ENCODE data around the gene IGFN1.

IGFN1 gene

DNA sequence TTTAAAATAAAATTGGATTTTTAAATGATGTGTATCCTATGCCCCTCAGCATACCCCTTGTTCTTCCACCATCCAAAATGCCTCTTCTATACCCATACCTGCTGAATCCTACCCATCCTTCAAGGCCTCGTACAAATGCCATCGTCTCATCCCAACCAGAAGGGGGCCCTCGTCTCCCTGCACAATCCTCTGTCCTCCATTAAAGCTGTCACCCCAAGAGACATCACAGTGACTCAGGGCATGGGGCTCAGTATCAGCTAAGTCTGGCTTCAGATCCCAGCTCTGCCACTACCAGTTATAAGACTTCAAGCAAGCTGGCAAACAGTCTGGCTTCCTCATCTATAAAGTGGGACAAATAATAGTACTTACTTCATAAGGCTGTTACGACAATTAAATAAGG is 23.8 kb downstream of the IGFN1 start:
- H3K27ac Mint-ChIP-seq: no peak overlapping the region
- no peak for DNase-seq
- H3K9me3 Mint-ChIP-seq: no peaks in the 10 kb centered on the region
- ATAC-seq: peak; percentile 44
- peaks cover 18% of the 10 kb centered on the region for H3K27me3 Mint-ChIP-seq
- no peaks in the 10 kb centered on the region for H3K4me1 Mint-ChIP-seq
- H3K4me3 Mint-ChIP-seq: no peak overlapping the region
- H3K36me3 Mint-ChIP-seq (ENCODE audit: low read depth): no peaks in the 10 kb centered on the region

DNA sequence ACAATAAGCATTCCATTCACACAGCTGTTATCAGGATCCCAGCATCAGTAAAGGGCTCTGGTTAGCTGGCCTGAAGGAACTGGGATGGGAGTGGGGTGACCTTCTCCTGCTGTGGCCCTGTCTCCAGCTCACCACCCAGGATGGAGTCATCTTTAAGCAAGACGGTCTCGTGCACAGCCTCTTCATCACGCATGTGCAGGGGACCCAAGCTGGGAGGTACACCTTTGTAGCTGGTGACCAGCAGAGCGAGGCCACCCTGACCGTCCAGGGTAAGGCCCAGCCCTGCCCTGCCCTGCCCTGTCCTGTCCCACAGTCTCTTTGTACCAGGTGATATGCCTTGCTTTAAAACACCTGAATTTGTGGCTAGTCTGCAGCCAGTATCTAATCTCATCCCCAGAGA is 24.3 kb downstream of the IGFN1 start:
- no peak for ATAC-seq
- Mint-ChIP-seq H3K27me3 (peaks cover 15% of the 10 kb centered on the region), H3K4me3 (no peak overlapping the region), H3K4me1 (no peaks in the 10 kb centered on the region), H3K9me3 (no peaks in the 10 kb centered on the region), H3K27ac (no peak overlapping the region), H3K36me3 (ENCODE audit: low read depth) (no peaks in the 10 kb centered on the region)
- DNase-seq: no peak

GRCh38 chr1:201215531-201216357 is 25.1 kb downstream of the IGFN1 start:
- Mint-ChIP-seq H3K4me3 (no peak overlapping the region), H3K4me1 (no peaks in the 10 kb centered on the region), H3K27ac (no peak overlapping the region), H3K27me3 (peaks cover 14% of the 10 kb centered on the region), H3K9me3 (no peaks in the 10 kb centered on the region), H3K36me3 (ENCODE audit: low read depth) (no peaks in the 10 kb centered on the region)
- no peak for ATAC-seq
- no peak for DNase-seq

- no peak overlapping the region for H3K4me3 Mint-ChIP-seq
- no peaks in the 10 kb centered on the region for H3K9me3 Mint-ChIP-seq
- H3K27ac Mint-ChIP-seq: no peak overlapping the region
- ATAC-seq: no peak
- no peaks in the 10 kb centered on the region for H3K36me3 Mint-ChIP-seq (ENCODE audit: low read depth)
- peaks cover 7% of the 10 kb centered on the region for H3K27me3 Mint-ChIP-seq
- DNase-seq: no peak
- H3K4me1 Mint-ChIP-seq: no peaks in the 10 kb centered on the region
These were observed 25.9 kb downstream of the IGFN1 start for GRCh38 chr1:201216395-201217085.

DNA sequence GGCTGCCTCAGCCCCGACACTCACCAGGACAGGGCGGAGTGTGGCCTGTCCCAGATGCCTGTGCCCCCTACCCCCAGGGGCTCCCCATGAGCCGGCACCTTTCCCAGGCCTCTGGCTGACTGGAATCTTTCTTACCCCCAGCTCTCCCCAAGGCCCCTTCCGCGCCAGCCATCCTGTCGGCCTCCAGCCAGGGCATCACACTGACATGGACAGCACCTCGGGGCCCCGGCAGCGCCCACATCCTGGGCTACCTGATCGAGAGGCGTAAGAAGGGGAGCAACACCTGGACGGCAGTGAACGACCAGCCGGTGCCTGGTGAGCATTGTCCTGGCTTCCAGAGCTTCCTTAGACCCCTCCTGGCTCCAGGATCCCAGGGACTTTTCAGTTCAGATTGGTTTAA is 26.5 kb downstream of the IGFN1 start:
- ATAC-seq (no peak), DNase-seq (no peak)
- no peaks in the 10 kb centered on the region for H3K36me3 Mint-ChIP-seq (ENCODE audit: low read depth)

GRCh38 chr1:201217851-201218250 is 27.2 kb downstream of the IGFN1 start:
- no peak for ATAC-seq
- Mint-ChIP-seq H3K27ac (no peak overlapping the region), H3K27me3 (no peaks in the 10 kb centered on the region), H3K4me3 (no peak overlapping the region), H3K9me3 (no peaks in the 10 kb centered on the region), H3K4me1 (no peaks in the 10 kb centered on the region), H3K36me3 (ENCODE audit: low read depth) (no peaks in the 10 kb centered on the region)
- no peak for DNase-seq

More for the DNA sequence above, 26.5 kb downstream of the IGFN1 start:
- no peak overlapping the region for H3K27ac Mint-ChIP-seq
- H3K4me1 Mint-ChIP-seq: no peaks in the 10 kb centered on the region
- H3K9me3 Mint-ChIP-seq: no peaks in the 10 kb centered on the region
- H3K4me3 Mint-ChIP-seq: no peak overlapping the region
- peaks cover 3% of the 10 kb centered on the region for H3K27me3 Mint-ChIP-seq

- H3K9me3 Mint-ChIP-seq: no peaks in the 10 kb centered on the region
- no peak overlapping the region for H3K4me3 Mint-ChIP-seq
- H3K27me3 Mint-ChIP-seq: no peaks in the 10 kb centered on the region
- DNase-seq: no peak
- no peaks in the 10 kb centered on the region for H3K4me1 Mint-ChIP-seq
- no peak overlapping the region for H3K27ac Mint-ChIP-seq
- no peaks in the 10 kb centered on the region for H3K36me3 Mint-ChIP-seq (ENCODE audit: low read depth)
- ATAC-seq: no peak
These were observed 27.8 kb downstream of the IGFN1 start for GRCh38 chr1:201218409-201218808.

GRCh38 chr1:201219481-201220387 is 29.1 kb downstream of the IGFN1 start:
- Mint-ChIP-seq H3K9me3 (no peaks in the 10 kb centered on the region), H3K36me3 (ENCODE audit: low read depth) (no peaks in the 10 kb centered on the region), H3K4me1 (no peaks in the 10 kb centered on the region), H3K27me3 (no peaks in the 10 kb centered on the region), H3K4me3 (no peak overlapping the region), H3K27ac (no peak overlapping the region)
- ATAC-seq (no peak), DNase-seq (no peak)

- Mint-ChIP-seq H3K27ac (no peak overlapping the region), H3K36me3 (ENCODE audit: low read depth) (no peaks in the 10 kb centered on the region), H3K27me3 (no peaks in the 10 kb centered on the region), H3K9me3 (no peaks in the 10 kb centered on the region), H3K4me1 (no peaks in the 10 kb centered on the region), H3K4me3 (no peak overlapping the region)
- DNase-seq (no peak), ATAC-seq (no peak)
These were observed 29.7 kb downstream of the IGFN1 start for GRCh38 chr1:201220388-201220715.

DNA sequence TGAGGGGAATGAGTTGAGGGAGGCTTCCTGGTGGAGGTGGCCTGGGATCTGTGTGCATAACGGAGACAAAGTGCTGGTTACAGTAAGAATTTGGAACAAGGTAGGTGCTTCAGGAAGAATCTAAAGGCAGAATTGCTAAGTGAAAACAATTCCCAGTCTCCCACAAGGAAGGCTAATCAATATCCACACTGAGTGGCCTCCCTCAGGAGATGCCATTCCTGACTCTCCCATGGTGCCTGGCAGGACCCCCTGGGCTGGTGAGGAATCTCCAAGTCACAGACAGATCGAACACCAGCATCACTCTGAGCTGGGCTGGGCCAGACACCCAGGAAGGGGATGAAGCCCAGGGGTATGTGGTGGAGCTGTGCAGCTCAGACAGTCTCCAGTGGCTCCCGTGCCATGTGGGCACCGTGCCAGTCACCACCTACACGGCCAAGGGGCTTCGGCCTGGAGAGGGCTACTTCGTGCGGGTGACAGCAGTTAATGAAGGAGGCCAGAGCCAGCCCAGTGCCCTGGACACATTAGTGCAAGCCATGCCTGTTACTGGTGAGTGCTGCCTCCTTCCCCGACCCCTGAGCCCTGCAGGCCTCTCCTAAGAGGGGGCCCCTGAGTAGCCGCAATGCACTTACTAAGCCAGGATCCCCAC is 30.7 kb downstream of the IGFN1 start:
- Mint-ChIP-seq H3K27ac (no peak overlapping the region), H3K4me3 (no peak overlapping the region), H3K27me3 (no peaks in the 10 kb centered on the region), H3K4me1 (no peaks in the 10 kb centered on the region), H3K36me3 (ENCODE audit: low read depth) (no peaks in the 10 kb centered on the region), H3K9me3 (no peaks in the 10 kb centered on the region)
- DNase-seq (no peak), ATAC-seq (no peak)

- DNase-seq: no peak
- H3K36me3 Mint-ChIP-seq (ENCODE audit: low read depth): no peaks in the 10 kb centered on the region
- no peak for ATAC-seq
- H3K4me3 Mint-ChIP-seq: no peak overlapping the region
- H3K27ac Mint-ChIP-seq: no peak overlapping the region
- H3K9me3 Mint-ChIP-seq: no peaks in the 10 kb centered on the region
- no peaks in the 10 kb centered on the region for H3K4me1 Mint-ChIP-seq
- no peaks in the 10 kb centered on the region for H3K27me3 Mint-ChIP-seq
These were observed 31.5 kb downstream of the IGFN1 start for GRCh38 chr1:201222125-201222524.

GRCh38 chr1:201223852-201224665 is 33.4 kb downstream of the IGFN1 start:
- H3K4me3 Mint-ChIP-seq: no peak overlapping the region
- H3K27ac Mint-ChIP-seq: no peak overlapping the region
- no peaks in the 10 kb centered on the region for H3K9me3 Mint-ChIP-seq
- ATAC-seq (no peak), DNase-seq (no peak)
- H3K27me3 Mint-ChIP-seq: peaks cover 6% of the 10 kb centered on the region
- H3K36me3 Mint-ChIP-seq (ENCODE audit: low read depth): no peaks in the 10 kb centered on the region
- no peaks in the 10 kb centered on the region for H3K4me1 Mint-ChIP-seq

DNA sequence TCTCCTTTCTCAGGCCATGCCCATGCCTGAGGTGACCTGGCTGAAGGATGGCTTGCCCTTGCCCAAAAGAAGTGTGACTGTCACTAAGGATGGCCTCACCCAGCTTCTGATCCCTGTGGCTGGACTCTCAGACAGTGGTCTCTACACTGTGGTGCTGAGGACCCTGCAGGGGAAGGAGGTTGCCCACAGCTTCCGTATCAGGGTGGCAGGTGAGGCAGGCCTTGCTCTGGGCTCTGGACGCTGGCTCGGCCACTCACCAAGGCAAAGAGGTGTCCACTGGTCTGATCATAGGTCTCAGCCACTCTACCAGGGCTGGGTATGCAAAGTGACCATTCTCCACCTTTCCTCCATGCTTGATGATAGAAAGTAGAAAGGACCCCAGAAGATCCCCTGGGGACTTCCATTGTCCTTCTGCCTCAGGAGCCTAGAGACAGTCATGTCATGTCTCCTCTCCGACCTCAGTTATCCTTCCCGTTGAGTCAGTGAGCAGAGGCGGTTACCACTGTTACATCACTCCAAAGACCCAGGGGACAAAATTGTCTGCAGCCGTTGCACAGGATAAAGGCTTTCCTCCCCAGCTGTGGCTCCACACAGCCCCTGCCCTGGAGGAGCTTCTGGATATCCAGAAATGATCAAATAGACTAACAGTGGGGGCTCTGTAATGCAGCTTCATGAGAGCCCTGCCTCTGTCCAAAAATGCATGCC is 34.2 kb downstream of the IGFN1 start:
- DNase-seq (no peak), ATAC-seq (no peak)
- no peaks in the 10 kb centered on the region for H3K9me3 Mint-ChIP-seq
- H3K4me3 Mint-ChIP-seq: no peak overlapping the region
- no peaks in the 10 kb centered on the region for H3K36me3 Mint-ChIP-seq (ENCODE audit: low read depth)
- no peak overlapping the region for H3K27ac Mint-ChIP-seq
- H3K27me3 Mint-ChIP-seq: peaks cover 11% of the 10 kb centered on the region
- H3K4me1 Mint-ChIP-seq: no peaks in the 10 kb centered on the region
